Stimulated activated naive CD4-positive, alpha-beta T cell treated with Interleukin-2 at 50 U/mL for 16 hours (primary cell): Measurements from ENCODE around the gene SCFD2.

Source experiments
- DNase-seq: peaks from one replicate; lab custom pipeline; 2025; lab: John Stamatoyannopoulos, UW

Gene SCFD2

DNA sequence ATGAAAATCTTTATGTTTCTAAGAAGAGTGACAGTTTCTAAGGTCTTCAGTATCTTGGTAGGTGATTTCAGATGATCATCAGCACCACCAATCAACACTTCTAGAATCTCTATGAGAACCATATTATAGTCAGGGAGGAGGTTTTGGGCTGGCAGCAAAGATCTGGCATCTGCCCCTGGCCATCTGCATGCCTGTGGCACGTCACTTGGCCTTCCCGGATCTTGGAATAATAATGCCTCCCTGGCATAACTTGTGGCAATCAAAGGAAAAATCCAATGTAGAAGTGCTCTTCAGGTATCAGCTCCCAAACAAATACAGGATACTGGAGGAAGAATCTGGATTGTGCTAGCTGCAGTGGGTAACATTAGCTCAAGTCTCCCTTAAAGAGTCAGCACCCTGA lies 446.4 kb downstream of the SCFD2 start:
- DNase-seq = no peak

DNA sequence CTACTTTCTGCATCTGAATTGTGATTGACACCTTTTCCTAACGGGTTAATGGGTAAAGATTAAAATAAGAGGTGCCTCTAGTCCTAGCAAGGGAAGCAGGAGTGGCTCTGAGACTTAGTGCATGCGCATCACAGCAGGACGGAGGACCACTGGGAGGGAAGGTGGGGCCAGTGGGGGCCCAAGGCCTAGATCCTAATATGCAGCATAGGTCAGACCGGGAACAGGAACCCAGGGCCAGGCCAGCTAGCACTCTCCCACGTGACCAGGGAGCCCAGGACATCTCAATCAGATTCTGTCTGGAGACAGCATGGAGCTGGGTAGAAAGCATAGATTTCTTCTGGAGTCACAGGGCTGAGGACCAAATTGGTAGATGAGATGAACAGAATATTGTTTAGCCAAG lies 448.0 kb downstream of the SCFD2 start:
- DNase-seq = no peak

DNA sequence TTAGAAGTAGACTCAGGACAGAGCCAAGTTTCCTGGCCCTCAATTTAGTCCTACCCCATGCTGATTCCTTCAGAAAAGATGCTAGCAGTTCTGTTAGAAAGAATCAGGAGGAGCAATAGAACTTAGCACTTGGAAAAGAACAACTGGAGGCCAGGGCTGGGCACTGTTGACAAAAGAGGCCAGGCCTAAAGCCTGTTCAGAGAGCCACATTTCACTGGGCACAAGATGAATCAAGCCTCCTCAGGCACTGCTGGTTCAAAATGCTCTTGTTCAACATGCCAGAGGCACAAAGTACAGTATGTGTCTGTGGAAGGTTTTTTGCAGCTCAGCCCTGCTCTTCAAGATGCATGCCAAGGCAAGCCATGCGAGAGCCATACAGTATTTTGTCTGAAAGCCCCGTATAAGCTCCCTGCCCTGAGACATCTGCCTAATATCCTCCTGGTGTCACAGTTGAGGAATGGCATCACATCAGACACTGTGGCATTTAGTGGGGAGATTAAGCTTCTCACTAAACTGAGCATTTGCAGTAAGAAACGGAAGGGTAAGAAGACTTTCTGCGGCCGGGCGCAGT lies 450.0 kb downstream of the SCFD2 start:
- DNase-seq = no peak

DNA sequence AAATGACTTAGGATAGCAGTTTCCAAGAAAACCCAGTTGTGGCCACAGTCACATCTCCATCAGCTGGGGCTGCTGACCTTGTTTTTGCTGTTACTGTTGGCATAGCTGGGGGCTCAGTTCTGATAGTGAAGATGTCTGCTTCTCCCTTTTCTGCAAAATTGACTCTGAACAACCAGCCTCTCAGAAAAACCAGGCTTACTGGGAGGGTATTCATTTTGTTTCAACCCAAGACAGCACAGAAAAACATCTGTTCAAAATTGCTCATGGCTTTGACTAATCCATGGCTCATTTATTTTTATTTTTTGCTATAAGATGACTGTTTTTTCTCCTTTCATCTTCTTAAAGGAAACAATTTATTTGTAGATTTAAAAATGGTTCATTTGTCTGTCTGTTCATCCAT lies 450.7 kb downstream of the SCFD2 start:
- no peak for DNase-seq

DNA sequence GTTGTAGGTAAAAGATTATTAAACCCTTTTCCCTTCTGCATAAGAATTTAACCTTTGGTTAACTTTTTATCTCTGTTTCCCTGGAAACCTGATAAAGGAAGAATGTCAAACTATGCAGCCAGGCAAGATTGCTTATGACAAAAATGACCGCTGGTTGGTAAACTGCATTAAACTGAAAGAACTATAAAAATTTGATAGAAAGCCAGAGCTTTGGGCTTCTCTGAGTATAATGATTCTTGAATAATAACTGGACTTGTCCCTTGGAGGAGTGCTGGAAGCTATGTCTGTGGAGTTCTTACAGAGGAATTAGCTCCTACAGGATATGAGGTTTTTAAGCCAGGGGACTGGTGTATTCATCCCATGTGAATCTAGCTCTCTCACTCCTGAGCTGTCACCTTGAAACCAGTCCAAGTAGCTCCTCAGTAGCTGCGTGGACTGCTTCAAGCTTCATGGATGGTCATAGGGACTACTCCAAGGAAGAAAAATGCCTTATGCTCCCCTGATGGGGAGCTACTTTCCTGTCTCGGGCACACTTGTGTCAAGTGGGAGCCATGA lies 451.7 kb downstream of the SCFD2 start:
- DNase-seq = no peak

GRCh38 chr4:52912608-52913007 lies 453.3 kb downstream of the SCFD2 start:
- DNase-seq = no peak

DNA sequence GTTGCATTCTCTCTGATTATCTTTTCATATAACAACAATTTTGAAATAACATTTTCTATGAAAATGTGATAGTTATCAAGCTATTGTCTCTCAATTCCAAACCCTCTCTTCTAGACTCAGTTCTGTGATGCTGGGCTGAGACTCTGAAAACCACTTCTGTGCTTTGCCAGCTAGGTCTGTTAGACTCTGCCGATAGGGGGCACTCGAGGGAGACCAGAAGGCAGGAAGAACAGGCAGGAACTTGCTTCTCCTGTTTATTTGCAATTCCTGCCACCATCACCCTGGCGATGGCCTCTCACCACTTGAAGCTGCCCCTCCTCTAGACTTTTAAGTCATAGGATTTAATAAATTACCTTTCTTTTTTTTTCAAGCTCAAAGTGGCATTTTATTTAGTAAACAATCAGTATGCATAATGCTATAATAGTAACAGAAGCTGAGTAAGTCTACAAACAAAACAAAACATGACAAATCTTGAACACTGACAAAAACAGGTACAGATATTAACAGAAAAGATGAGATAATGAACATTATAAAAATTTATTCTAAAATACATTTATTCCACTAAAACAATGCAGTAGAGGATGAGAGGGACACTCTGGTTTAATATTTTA lies 454.1 kb downstream of the SCFD2 start:
- peak; percentile 49 for DNase-seq

- no peak for DNase-seq
Observed at GRCh38 chr4:52910115-52910514, 455.7 kb downstream of the SCFD2 start.

DNA sequence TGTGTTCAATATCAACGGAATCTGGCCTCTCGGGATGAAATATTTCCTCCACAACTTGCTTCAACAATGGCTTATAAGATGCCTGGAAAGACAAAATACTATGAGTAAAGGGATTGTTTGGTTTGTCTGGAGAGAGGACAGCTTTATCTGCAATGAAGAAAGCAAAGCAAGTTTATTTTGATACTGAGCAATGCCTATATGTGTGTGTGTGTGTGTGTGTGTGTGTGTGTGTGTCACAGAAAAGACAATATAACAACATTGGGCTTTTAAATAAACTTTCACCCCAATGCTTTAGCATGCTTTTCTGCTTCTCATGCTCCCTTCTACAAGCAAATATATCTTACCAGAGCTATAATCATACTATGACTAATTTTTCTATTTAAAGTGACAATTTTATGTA lies 458.4 kb downstream of the SCFD2 start:
- DNase-seq = no peak

DNA sequence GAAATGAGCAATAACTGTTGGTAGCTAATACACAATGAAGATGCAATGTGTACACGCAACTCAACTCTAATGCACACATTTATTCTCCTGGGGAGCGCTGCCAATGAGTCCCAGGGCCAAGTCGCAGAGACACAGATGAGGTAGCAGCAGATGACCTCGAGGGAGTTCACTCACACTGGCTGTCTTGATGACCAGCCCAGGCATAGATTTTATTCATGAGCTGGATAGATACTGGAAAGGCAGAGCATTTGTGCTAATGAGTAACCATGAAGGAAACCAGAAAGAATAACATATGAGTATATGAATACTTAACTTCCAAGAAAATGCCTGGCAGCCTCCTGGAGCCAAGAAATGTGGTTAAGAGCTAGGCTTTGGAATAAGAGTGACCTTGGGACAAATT lies 461.4 kb downstream of the SCFD2 start:
- no peak for DNase-seq

DNA sequence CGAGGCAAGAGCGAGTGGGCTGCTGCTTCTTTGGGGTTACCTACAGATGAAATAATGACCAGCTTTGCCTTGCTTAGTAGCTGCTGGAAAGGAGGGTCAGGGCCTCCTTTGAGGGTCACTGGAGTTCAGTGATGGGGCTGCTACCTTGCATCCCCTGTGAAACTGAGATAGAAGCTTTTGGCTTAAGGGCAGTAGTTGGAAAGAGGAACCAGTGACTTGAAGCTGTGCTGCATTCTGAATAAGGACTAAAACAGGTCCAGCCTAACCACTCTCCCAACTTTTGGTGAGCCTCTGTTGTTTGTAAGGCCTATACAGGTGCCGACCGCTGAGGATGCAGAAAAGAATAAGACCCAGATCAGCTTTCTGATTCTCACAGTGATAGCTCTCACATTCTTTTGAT lies 462.6 kb downstream of the SCFD2 start:
- no peak for DNase-seq

- no peak for DNase-seq
Observed at GRCh38 chr4:52894443-52894842, 471.4 kb downstream of the SCFD2 start.

- no peak for DNase-seq
Observed at GRCh38 chr4:52892880-52893279, 473.0 kb downstream of the SCFD2 start.

DNA sequence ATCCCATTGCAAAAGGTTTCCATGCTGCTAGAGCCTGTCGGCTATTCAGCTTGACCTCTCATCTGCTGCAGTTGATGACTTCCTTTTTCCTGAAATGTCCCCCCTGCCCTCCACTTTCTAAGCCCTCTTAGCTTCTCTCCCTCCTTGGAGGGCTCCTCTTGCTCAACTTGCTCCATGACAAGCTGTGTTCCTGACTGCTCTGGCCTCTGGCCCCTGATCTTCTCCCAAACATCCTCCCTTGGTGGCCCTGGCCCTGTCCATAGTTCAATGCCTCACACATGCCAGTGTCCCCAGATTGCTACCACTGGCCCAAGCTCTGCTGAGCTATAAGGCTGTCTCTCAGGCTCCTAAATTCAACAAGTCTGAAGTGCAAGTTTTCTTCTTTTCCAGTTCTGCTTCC lies 474.1 kb downstream of the SCFD2 start:
- DNase-seq = no peak

DNA sequence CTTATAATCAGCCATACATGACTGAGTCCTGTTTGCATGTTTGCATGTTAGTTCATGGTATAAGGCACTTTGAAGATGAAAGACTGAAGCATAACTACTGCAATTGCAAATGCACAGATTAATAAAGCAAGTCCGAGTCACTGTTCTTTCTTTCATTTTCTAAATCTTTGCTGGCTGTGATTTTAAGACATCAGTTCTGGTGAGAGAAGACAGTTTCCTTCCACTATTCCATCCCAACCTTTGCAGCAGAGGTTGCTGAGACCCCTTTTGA lies 475.4 kb downstream of the SCFD2 start:
- DNase-seq = no peak

- DNase-seq = no peak
Observed at GRCh38 chr4:52889778-52890520, 475.9 kb downstream of the SCFD2 start.

DNA sequence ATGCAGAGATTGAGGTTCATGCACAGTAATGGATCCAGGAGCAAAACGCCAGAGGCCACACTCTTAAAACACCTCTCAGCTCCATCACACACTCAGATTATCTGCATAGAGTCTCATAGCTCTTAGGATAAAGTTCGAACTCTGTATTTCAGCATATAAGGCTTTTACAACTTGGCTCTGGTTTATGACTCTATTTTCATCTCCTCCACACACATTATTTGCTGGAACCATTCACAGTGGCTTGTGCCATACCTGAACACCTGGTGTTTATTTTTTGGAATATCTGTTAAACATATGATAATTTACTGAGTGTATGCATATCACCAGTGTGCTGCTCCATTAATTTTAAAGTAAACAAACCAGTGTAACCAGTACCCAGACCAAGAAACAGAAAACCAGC lies 476.5 kb downstream of the SCFD2 start:
- no peak for DNase-seq

DNA sequence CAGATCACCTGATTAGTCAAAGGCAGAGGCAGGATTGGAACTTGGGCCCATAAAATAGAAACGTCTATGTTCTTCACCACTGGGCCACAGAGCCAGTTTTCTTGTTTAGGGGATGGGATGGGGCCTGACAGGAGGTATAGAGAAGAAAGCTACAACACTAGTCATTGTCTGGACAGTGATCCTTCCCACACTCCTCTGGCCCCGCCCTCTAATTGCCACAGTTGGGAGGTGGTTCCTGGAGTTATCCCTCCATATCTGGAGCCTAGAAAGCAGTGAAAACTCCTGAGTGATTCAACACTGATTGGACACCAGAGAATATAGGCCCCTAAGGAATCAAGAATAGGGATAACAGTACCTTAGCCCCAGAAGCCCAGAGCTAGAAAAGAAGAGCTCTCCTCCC lies 480.9 kb downstream of the SCFD2 start:
- DNase-seq = no peak

GRCh38 chr4:52883707-52884669 lies 481.9 kb downstream of the SCFD2 start:
- DNase-seq = no peak

GRCh38 chr4:52883183-52883621 lies 482.7 kb downstream of the SCFD2 start:
- no peak for DNase-seq

DNA sequence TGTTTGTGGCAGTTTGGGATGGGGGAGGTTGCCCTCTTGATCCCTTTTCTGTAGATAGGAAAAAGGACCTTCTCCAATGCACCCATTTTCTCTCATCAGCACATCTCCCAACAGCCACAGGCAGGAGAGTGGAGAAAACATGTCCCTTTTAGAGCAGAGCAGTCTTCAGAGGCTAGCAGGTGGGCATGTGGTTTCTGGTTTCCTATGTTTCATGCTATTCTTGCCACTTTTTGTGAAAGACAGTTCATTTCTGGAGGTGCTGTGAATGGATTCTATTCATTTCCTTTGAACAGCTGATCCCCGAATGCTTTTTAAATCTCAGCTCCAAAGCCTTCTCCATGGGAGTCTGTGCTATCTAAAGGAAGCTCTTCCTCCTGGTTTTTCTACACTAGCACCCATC lies 484.9 kb downstream of the SCFD2 start:
- no peak for DNase-seq

GRCh38 chr4:52879471-52879870 lies 486.4 kb downstream of the SCFD2 start:
- DNase-seq = no peak
